GM03348 (cell line): ENCODE data around the gene EEF1B2.
A peak's percentile ranks its signal among the peaks of the same experiment; 100 is the strongest.
"Not testable (repeated sequence)": the region's sequence is repeated elsewhere in the genome, so short reads cannot be mapped to it uniquely, and the experiment has no call there.

Experiments used
- DNase-seq: peaks from one replicate; pipeline ENCODE4 v3.0.0; 2012; ENCODE audit warnings: low spot score

The EEF1B2 gene

DNA sequence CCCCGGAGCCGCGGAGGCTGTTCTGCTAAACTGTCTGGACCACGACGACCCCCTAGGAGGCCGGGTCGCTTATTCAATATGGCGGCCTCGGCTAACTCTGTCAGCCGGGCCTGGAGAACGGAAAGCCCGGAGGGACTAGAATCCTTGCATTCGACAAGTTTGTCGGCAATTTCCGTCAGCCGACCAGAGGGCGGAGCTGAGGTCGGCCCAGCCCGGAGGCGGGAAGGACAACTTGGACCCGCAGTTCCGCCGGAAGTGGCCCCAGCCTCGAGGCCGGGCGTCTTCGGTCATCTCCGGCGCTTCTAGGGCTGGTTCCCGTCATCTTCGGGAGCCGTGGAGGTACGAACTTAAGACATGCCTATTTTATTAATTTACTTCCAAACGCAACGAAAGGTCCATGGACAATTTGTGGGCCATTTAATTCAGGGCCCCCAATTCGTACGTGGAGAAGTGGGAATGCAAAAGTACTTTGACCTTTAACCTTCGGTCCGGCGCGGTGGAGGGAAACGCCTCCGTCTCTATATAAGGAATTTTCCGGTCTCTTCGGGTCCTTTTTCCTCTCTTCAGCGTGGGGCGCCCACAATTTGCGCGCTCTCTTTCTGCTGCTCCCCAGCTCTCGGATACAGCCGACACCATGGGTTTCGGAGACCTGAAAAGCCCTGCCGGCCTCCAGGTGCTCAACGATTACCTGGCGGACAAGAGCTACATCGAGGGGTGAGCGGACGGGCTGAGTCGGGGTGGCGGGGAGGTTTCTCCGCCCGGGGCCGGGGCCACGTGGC, at the start of gene EEF1B2, which contains the start of gene NDUFS1:
TSS of gene EEF1B2 (plus strand) at position 550 of the 779 bp plus-strand sequence. CDS start at position 635, 85 bp downstream.
TSS of gene NDUFS1 (minus strand) at position 99 of the 779 bp plus-strand sequence. CDS start 5,766 bp downstream, outside the sequence.
- peak; percentile 98 for DNase-seq

DNA sequence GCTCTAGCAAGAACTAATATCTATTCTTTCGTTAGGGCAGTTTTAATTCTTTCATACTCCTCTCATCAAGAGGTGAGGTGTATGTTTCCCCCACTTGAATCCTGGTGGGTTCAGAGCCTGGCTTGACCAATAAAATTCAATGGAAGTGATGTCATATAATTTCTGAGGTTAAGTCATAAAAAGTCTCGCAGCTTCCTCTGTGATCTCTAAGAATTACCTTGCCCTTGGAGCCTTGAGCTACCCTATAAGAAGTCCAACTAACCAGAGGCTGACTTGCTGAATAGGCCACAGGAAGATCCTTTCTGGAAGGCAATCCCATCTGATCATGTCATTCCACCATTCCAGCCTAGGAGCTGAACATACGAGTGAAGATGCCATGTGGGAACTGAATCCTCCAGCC, 47.6 kb upstream of the EEF1B2 start:
- no peak for DNase-seq

GRCh38 chr2:206112846-206113547, 46.7 kb upstream of the EEF1B2 start:
- no peak for DNase-seq

DNA sequence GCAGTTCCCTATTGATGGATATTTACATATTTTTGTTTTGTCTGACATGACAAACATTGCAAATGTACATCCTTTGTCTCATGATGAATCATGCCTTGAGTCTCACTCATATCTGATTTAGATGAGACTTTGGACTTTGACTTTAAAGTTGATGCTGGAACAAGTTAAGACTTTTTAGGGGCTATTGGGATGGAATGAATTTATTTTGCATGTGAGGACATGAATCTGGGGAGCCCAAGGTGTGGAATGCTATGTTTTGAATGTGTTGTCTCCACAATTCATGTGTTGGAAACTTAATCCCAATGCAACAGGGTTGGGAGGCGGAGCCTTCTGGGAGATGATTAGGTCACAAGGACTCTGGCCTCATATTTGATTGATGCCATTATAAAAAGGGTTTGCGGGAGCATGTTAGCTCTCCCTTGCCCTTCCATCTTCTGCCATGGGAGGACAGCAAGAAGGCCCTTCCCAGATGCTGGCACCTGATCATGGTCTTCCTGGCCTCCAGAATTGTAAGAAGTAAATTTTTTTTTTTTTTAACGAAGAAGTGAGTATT, 44.6 kb upstream of the EEF1B2 start:
- no peak for DNase-seq

DNA sequence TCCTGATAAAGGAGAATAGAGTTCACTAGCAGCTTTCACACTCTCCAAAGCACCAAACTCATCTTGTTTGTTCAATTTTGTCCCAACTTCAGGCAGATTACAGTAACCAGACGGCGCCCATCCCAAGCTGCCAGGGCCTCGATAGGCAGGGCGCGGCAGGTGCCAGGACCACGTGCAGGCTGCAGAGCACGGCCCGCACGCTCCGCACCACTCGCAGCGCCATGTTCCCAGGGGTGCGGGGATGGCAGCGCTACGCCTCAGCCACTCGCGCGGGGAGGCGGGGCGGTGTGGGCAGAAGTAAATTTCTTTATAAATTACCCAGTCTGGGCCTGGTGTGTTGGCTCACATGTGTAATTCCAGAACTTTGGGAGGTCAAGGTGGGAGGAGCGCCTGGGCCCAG, 43.4 kb upstream of the EEF1B2 start:
- DNase-seq, result no peak

DNA sequence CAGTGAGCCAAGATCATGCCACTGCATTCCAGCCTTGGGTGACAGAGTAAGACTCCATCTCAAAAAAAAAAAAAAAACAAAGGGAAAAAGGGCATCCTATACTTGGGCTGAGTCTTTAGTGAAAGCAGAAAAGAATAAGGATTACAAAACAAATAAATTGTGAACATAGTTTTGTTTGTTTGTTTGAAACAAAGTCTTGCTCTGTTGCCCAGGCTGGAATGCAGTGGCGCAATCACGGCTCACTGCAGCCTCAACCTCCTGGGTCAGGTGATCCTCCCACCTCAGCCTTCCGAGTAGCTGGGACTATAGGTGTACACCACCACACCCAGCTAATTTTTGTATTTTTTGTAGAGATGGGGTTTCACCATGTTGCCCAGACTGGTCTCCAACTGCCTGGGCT, 37.1 kb upstream of the EEF1B2 start:
- DNase-seq, result not testable (repeated sequence)

DNA sequence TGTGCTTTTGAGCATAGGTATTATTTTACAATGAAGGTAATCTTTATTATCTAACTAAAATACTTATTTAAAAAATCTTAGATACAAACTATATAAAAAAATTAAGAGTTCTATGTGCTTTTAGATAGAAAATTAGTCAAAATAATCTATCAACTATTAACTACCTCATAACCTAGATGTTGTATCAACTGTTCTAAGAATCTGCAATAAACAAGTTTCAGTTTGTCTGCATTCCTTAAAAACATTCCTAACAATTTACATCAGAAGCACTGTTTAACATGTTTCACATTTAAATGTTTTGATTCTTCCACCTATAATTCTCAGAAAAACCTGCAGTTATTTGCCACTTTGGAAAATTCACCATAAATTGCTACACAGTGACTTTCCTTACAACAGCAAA, 33.8 kb upstream of the EEF1B2 start:
- no peak for DNase-seq

DNA sequence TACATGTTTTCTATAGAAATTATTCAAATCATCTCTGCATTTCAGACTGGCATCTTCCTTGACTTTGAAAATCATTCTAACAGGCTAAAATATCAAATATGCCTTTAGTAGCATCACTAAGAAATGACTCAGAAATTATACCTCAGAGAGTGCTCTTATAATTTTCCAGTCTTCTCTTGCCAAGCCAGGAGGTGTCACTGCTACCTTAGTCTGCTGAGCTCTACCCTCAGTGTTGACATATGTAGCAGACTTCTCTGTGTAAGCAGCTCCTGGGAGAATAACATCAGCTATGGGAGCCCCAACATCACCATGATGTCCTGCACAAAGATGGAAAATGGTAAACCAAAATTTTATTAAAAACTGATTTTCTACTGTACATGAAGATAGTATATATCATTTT, 32.0 kb upstream of the EEF1B2 start:
- DNase-seq, result no peak

DNA sequence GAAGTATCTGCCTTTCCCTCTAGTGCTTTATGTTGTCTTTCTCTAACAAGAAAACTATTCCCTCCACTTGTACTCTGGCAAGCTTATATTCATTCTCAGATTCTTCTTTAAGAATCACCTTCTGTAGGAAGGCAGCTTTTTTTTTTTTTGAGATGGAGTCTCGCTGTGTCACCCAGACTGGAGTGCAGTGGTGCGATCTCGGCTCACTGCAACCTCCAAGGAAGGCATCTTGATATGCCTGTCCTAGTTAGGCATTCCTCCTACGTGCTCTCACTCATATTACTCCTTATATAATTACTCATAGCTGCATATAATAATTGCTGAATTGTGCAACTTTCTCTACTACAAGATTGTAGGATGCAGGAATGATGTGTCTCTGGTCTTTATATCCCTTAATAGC, 16.2 kb upstream of the EEF1B2 start:
- DNase-seq, result no peak

DNA sequence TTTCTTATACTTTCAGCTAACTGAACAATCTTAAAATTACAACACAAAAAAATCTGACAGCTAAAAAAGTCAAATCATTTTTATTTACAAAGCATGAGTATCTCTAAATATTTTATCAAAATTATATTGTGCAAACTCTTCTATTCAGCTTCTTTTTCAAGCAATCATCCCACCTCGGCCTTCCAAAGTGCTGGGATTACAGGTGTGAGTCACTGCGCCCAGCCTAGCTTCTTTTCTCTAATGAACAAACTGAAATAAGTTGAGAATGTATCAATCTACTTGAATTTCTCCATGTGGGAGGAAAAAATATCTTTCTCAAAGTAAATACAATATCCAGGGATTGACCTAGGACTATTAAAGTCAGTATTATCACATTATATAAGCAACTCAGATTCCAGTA, 15.3 kb upstream of the EEF1B2 start:
- DNase-seq, result no peak

- no peak for DNase-seq
Measured at GRCh38 chr2:206145665-206146064, 14.0 kb upstream of the EEF1B2 start.

DNA sequence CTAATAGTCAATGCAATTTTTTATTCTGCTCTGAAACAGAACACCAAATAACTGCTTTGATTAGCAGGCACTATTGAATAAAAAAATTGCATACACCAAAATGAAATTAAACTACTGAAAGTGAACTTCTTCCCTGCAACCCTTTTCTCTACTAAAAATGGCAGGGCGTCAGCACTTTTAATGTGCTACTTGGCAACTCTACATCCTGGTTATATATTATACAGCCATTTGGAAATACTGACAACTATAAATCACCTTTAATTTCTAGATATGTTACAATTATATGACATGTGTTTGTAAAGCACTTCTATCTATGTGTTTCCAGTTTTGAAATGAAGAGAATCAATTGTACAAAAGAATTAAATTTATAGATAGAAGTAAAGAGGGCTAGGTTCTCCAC, 10.4 kb upstream of the EEF1B2 start:
- no peak for DNase-seq

DNA sequence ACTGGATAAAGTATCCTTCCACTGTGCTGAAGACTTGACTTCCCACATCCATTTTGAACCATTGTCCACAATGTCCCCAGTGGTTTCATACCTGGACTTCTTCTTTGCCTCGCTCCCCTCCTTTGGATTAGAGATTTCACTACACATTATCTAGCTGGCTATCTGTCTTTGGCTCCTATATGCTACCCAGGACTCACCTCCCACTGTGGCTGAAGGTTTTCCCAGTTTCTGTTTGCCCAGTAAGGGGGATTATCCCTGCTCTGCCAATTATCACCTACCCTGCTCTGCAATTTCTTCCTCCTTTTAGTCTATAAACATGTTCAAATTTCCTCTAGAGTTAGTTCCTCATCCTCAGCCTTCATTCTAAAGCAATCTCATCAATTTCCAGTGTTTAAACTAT, 9.5 kb upstream of the EEF1B2 start:
- DNase-seq, result no peak

GRCh38 chr2:206150631-206151030, 9.1 kb upstream of the EEF1B2 start:
- no peak for DNase-seq

DNA sequence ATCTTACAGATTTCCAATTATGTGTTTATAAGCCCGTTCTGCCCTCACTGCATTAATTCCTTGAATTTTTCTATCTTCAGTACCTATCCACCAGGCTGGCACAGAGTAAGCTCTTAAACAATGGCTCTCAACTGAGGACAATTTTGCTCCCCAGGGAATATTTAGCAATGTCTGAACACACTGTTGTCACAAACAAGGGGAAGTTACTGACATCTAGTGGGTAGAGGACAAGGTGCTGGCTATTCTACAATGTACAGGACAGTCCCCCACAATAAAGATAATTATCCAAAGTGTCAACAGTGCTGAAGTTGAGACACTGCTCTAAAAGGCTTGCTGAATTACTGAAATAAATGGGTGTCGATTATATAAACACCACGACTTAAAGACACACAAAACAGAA, 5.5 kb upstream of the EEF1B2 start:
- DNase-seq, result no peak

DNA sequence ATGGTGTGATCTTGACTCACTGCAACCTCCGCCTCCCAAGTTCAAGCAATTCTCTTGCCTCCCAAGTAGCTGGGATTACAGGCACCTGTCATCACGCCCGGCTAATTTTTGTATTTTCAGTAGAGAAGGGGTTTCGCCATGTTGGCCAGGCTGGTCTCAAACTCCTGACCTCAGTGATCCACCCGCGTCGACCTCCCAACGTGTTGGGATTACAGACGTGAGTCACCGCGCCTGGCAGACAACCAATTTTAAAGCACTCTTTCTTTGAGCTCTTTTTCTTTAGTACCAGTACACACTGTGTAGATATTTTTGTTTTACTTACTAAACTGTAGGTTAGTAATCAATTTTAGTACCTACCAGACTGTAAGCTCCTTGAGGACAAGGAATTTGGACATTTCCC, 2.7 kb upstream of the EEF1B2 start:
- not testable (repeated sequence) for DNase-seq

- DNase-seq, result peak; percentile 44
Measured at GRCh38 chr2:206158563-206159345, 941 bp upstream of the EEF1B2 start.

- peak; percentile 86 for DNase-seq
Measured at GRCh38 chr2:206160125-206160806, 571 bp downstream of the EEF1B2 start.

DNA sequence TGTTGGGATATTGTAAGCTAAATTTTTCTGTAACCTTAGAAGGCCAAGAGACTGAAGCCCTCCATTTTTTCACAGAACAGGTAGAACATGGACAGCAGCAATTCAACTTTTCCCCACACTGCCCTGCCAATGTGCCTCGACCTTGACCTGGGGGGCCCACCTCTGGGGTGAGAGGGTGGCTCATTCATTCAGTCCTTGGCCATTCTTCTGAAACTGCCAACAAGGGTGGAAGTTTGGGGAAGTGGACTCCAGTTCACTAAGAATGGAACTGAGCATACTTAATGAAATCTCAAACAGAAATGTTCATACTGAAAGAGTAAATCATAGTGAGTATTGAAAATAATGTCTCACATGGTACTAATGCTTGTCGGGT, 1.1 kb downstream of the EEF1B2 start:
- DNase-seq, result no peak

DNA sequence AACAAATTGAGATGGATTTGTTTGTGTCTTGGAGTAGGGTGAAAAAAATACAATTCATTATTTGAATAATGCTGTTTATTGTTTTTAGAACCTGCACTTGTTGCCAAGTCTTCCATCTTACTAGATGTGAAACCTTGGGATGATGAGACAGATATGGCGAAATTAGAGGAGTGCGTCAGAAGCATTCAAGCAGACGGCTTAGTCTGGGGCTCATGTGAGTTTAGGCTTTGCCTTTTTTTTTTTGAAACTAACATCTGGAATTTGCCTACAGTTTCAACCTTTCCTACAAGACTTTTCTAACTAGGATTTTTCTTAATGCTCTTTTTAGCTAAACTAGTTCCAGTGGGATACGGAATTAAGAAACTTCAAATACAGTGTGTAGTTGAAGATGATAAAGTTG, 2.7 kb downstream of the EEF1B2 start:
- DNase-seq, result not testable (repeated sequence)

- DNase-seq, result no peak
Measured at GRCh38 chr2:206163251-206163880, 3.7 kb downstream of the EEF1B2 start.
